SW480 (cell line): ENCODE measurements around the gene STXBP2.

Experiments
- DNase-seq: peaks from one replicate; pipeline ENCODE4 v3.0.0-alpha.2; 2016; ENCODE audit warnings: low spot score

The STXBP2 gene

DNA sequence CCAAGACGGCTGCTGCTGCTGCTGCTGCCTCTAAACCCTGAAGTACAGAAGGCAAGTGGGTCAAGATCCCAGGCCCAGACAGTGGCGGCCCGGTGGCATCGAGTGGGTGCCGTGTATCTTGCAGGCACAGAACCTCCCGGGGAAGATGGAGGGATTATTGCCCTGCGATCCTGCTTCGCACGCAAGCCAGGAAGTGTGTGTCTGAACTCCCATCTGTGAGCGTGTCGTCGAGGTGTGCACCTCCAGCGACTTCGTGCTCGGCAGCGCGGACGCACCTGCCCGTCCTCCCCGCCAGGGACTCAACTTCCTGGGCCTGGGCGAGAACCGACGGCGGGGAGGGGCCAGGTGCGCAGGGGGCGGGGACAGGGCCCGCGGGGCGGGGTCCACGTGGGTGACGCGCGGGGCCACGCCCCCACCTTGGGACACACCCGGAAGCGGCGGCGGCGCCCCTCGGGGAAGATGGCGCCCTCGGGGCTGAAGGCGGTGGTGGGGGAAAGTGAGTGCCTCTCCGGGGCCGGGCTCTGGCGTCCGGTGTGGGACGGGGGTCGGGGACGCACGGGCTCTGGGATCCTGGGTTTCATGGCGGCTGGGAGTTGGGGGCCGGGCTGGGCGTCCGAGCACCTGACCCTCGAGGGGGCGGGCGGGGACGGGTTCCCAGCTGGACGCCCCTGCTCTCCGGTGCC, at the start of gene STXBP2:
TSS of gene STXBP2 (plus strand) at position 420 of the 683 bp plus-strand sequence. CDS start at position 460, 40 bp downstream.
- DNase-seq: peak; percentile 75

DNA sequence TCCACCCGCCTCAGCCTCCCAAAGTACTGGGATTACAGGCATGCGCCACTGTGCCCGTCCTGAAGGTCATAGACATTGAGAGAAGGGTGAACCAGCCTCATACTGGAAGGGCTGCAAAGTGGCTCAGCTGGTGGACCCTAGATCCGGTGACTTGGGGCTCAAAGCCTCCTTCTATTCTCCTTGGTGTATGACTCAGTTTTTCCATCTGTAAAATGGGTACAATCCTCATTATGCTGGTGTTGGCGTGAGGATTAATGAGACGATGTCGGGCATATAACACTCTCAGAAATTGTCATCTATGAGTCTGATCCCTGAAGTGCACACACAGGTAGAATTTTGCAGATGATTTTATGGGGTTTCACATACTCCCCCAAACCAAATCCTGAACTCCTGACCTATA, 47.1 kb upstream of the STXBP2 start:
- no peak for DNase-seq

DNA sequence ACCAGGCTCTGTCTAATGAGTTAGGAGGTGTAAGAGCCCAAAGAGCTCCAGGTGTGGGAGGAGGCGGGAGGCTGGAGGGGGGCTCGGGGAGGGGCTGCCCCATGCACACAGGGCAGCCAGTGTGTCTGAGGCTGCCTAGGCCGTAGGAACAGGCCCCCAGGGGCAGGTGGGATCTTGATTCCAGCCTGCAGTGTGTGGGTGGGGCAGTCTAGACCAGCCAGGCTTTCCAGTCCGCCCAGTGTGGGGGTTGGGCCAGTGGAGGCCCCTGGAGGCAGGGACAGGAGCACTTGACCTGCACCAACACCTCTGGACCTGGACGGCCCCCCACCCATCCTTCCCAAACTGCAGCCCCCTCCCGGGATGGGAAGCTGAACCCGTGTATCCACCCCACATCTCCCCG, 46.7 kb upstream of the STXBP2 start:
- DNase-seq: no peak

DNA sequence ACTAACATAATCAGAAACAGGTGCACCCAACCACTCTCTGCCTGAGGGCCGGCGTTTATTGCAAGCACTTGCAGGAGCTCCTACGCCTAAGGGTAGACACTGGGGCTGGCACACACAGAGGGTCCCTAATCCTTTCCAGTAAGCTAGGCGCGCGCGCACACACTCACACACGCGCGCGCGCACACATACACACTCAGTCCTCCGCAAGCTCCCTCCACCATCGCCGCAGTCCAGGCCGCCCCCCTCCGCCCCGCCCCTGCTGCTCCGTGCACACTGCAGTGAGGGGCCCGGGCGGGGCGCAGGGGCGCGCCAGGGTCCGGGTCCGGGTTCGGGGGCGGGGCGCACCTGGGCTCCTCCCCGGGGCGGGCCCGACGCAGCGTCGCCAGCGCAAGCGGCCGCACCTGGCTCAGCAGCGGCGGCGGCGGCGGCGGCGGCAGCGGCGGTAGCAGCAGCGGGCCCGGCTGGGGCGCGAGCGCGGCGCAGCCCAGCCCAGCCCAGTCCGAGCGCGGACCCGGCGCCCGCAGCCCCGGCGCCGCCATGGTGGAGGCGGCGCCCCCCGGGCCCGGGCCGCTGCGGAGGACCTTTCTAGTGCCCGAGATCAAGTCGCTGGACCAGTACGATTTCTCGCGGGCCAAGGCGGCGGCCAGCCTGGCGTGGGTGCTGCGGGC, 41.3 kb upstream of the STXBP2 start, which contains the start of gene CAMSAP3:
TSS of gene CAMSAP3 (plus strand) at position 398 of the 668 bp plus-strand sequence. CDS start at position 538, 140 bp downstream.
- DNase-seq: peak; percentile 75

GRCh38 chr19:7596211-7596937, 40.5 kb upstream of the STXBP2 start:
- no peak for DNase-seq

GRCh38 chr19:7597689-7598088, 39.2 kb upstream of the STXBP2 start:
- DNase-seq: no peak

- no peak for DNase-seq
Observed at GRCh38 chr19:7598180-7598579, 38.7 kb upstream of the STXBP2 start.

DNA sequence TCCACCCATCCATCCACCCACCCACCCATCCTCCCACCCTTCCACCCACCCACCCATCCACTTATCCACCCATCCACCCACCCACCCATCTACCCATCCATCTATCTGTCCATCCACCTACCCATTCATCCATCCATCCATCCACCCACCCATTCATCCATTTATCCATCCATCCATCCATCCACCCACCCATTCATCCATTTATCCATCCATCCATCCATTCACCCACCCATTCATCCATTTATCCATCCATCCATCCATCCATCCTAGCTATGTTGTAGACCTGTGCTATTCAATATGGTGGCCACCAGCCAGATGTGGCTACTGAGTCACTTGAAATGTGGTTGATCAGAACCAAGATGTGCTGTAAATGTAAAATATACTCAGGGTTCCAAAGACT, 36.2 kb upstream of the STXBP2 start:
- DNase-seq: no peak

GRCh38 chr19:7602240-7602934, 34.5 kb upstream of the STXBP2 start:
- DNase-seq: no peak

GRCh38 chr19:7602935-7603497, 33.9 kb upstream of the STXBP2 start:
- no peak for DNase-seq

DNA sequence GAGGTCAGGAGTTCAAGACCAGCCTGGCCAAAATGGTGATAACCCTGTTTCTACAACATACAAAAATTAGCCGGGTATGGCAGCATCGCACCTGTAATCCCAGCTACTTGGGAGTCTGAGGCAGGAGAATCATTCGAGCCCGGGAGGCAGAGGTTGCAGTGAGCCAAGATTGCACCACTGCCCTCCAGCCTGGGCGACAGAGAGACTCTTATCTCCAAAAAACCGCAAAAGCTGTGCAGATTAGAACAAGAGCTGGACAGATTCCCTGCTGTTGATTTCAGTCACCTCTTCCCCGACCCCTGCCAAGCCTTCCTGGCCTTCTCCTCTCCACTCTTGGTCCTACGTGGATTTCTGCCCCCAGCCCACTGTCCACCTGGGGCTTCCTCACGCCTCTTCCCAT, 33.0 kb upstream of the STXBP2 start:
- no peak for DNase-seq

DNA sequence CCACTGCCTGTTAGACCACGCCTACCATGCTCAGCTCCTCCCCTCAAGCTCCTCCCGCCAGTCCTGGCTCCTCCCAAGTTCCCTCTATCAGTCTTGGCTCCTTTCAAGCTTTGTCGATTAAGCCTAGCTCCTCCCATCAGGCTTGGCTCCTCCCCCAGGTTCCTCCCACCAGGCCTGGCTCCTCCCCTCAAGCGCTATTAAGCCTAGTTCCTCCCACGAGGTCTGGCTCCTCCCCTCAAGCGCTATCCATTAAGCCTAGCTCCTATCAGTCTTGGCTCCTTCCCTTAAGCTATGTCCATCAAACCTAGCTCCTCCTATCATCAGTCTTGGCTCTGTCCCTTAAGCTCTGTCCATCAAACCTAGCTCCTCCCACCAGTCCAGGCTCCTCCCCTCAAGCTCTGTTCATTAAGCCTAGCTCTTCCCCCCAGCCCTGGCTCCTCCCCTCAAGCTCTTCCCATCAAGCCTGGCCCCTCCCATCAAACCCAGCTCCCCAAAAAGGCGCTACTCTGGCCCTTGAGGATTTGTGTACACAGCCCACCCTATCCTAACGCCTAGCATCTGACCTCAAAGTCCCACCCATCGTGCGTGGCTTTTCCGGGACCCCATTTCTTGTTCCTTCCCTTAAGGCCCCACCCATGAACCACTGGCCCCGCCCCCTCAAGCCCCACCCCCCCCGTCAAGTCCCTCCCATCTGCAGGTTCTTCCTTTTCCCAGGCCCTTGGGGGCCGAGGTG, 31.3 kb upstream of the STXBP2 start:
- peak; percentile 78 for DNase-seq

DNA sequence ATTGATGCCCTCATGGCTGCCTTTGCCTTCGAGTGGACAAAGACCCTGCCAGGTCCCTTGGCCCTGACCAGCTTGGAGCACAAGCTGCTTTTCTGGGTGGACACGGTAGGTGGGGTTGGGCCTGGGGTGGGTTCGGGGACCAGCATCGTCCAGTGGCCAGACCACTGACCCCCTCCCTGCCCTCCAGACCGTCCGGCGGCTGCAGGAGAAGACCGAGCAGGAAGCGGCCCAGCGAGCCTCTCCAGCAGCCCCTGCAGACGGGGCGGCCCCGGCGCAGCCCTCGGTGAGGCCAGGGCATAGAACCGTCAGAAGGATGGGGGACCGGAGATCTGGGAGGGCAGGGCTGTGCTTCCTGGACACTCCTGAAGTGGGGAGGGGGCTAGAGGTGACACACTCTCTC, 30.6 kb upstream of the STXBP2 start:
- no peak for DNase-seq

- DNase-seq: no peak
Observed at GRCh38 chr19:7607212-7607873, 29.6 kb upstream of the STXBP2 start.

GRCh38 chr19:7607874-7608560, 28.9 kb upstream of the STXBP2 start:
- no peak for DNase-seq

GRCh38 chr19:7610491-7611240, 26.2 kb upstream of the STXBP2 start:
- DNase-seq: no peak

GRCh38 chr19:7611541-7612279, 25.2 kb upstream of the STXBP2 start:
- DNase-seq: no peak
